Lower lobe of right lung (tissue), 2 donors: ENCODE data around the gene LRRC34. TPM values are rescaled to one million over a fixed set of nuclear protein-coding genes. Genes with fewer than 3 reads are reported as not detected.

Experiments used
- ATAC-seq, 2 donors: fragments of 200-7000 bp; cut with Tn5 transposase; one replicate each; pipeline ENCODE4 v1.9.1; 2020 to 2022; ENCODE audit warnings: mild to moderate bottlenecking in 2 of 2, moderate library complexity in 2 of 2
- DNase-seq: peaks from one replicate; pipeline ENCODE4 v3.0.0-alpha.2; 2020
- H3K27ac ChIP-seq: fragments of 200-600 bp; one replicate; pipeline ENCODE4 v1.8.0; 2022
- H3K27me3 ChIP-seq: fragments of 200-600 bp; one replicate; pipeline ENCODE4 v1.8.0; 2022; ENCODE audit warnings: low read depth
- H3K36me3 ChIP-seq: fragments of 200-600 bp; one replicate; pipeline ENCODE4 v1.8.0; 2022; ENCODE audit warnings: mild to moderate bottlenecking
- H3K4me1 ChIP-seq: fragments of 200-600 bp; one replicate; pipeline ENCODE4 v1.8.0; 2022
- H3K4me3 ChIP-seq: fragments of 200-600 bp; one replicate; pipeline ENCODE4 v1.8.0; 2022; ENCODE audit warnings: mild to moderate bottlenecking
- H3K9me3 ChIP-seq: fragments of 200-600 bp; one replicate; pipeline ENCODE4 v1.8.0; 2022
- intact Hi-C: fragments of 100-400 bp; cut with DNase I; formaldehyde crosslinking; loops from one replicate; pipeline ENCODE4 v1.11.0; 2022
- total RNA-seq: library from RNA; stranded (reverse); fragmentation: NEBNext Ultra II Directional; extraction: Animal tissue kit (Norgen Biotek cat#: 25700); gene quantifications from one replicate; pipeline ENCODE4 v1.2.1, GENCODE V29; 2021
- TF ChIP-seq, protein P1 (sequence below): fragments of 200-600 bp; IDR thresholded peaks from one replicate; pipeline ENCODE4 v1.8.0; 2022; ENCODE audit warnings: antibody characterized with exemption, mild to moderate bottlenecking
- donor health status: DM: no; HTN: yes; CAD: no; lungs with severe emphysema.

LRRC34 gene
- total RNA-seq, 1 donor from 2014 or later = 4.8 TPM

DNA sequence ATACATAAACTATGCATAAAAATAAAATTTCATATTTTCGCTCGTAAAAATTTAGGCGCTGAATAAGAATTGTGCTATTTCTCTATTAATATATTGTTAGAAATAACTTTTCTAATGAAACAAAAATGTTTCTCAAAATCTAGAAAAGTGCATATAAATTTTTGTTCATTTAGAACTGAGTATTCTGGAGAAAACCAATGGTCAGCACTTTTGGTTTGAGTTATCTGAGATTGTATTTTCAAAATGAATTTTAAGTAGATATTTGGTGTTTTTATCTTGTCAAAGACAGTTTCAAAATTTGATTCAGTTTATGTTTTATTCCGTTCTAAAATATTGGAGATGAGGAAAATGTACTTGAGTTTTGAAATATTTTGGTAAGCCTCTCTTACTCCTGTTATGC lies 25.6 kb downstream of the LRRC34 start:
- no peaks in the 10 kb centered on the region for H3K9me3 ChIP-seq
- DNase-seq (no peak), ATAC-seq (no peak)
- H3K27me3 ChIP-seq = no peaks in the 10 kb centered on the region
- TF ChIP-seq, protein P1, sequence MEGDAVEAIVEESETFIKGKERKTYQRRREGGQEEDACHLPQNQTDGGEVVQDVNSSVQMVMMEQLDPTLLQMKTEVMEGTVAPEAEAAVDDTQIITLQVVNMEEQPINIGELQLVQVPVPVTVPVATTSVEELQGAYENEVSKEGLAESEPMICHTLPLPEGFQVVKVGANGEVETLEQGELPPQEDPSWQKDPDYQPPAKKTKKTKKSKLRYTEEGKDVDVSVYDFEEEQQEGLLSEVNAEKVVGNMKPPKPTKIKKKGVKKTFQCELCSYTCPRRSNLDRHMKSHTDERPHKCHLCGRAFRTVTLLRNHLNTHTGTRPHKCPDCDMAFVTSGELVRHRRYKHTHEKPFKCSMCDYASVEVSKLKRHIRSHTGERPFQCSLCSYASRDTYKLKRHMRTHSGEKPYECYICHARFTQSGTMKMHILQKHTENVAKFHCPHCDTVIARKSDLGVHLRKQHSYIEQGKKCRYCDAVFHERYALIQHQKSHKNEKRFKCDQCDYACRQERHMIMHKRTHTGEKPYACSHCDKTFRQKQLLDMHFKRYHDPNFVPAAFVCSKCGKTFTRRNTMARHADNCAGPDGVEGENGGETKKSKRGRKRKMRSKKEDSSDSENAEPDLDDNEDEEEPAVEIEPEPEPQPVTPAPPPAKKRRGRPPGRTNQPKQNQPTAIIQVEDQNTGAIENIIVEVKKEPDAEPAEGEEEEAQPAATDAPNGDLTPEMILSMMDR = no peak
- no peak overlapping the region for H3K4me3 ChIP-seq
- no peaks in the 10 kb centered on the region for H3K4me1 ChIP-seq
- H3K27ac ChIP-seq = no peak overlapping the region
- intact Hi-C loops = no loop called here
- H3K36me3 ChIP-seq = peaks cover 83% of the 10 kb centered on the region

DNA sequence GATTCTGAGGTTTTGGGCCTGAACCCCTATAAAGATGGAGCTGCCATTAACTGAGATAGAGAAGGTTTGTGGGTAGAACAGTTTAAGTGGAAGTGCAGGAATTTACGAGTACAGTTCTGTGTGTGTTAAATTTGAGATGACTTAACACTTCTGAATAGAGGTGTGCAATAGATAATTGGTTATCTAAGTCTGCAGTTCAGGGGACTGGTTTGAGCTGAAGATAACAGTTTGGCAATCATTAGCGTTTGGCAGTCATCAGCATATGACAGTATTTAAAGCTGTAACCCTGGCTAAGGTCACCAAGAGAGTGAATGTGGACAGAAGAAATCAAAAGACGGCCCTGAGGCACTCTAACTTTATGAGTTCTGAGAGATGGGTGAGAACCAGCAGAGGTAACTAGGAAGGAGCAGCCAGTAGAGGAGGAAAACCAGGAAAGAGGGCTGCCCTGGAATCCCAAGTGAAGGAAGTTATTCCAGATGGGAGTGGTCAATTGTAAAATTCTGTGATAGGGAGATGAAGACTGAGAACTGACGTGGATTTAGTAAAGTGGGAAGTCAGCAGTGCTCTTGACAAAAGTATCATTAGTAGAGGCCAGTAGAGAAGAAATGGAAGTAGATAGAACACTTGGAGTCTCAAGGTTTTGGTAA lies 31.4 kb downstream of the LRRC34 start:
- H3K27ac ChIP-seq = no peak overlapping the region
- H3K27me3 ChIP-seq = no peaks in the 10 kb centered on the region
- DNase-seq = no peak
- H3K4me1 ChIP-seq = no peaks in the 10 kb centered on the region
- no peak for ATAC-seq
- intact Hi-C loops = no loop called here
- TF ChIP-seq, protein P1 = no peak
- H3K36me3 ChIP-seq = peaks cover 99% of the 10 kb centered on the region
- no peak overlapping the region for H3K4me3 ChIP-seq
- H3K9me3 ChIP-seq = no peaks in the 10 kb centered on the region

DNA sequence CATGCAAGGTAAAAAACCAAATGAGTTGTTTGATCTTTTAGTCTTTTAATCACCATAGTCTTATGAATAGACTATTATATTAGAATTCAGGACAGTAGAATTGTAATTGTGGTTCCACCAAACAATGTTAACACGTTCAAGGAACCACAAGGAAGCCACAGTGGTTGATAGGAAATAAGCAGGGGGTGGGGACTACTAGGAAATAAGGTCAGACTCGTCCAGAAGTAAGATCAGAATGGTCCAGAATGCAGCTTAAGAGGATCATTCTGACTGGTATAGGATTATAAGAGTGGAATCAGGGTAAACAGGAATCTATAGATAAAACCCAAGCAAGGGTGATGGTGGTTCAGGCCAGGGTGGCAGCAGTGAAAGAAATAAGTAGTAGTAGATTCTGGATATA lies 32.0 kb downstream of the LRRC34 start:
- Histone ChIP-seq H3K27ac (no peak overlapping the region), H3K9me3 (no peaks in the 10 kb centered on the region), H3K4me1 (peaks cover 5% of the 10 kb centered on the region), H3K27me3 (no peaks in the 10 kb centered on the region), H3K4me3 (no peak overlapping the region), H3K36me3 (peaks cover 98% of the 10 kb centered on the region)
- TF ChIP-seq, protein P1 = no peak
- ATAC-seq (no peak), DNase-seq (no peak)
- intact Hi-C loops = no loop called here

DNA sequence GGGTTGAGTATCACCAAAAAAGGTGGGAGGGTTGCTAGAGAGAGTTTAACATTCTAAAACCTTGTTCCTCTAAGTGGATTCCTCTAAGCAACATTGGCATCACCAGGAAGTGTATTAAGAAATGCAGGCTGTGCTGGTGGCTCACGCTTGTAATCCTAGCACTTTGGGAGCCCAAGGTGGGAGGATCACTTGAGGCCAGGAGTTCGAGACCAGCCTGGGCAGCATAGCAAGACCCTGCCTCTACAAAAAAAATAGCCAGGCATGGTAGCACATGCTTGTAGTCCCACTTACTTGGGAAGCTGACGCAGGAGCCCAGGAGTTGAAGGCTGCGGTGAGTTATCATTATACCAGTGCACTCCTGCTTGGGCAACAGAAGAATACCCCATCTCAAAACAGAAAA lies 34.9 kb downstream of the LRRC34 start:
- Histone ChIP-seq H3K4me1 (peaks cover 25% of the 10 kb centered on the region), H3K36me3 (peaks cover 85% of the 10 kb centered on the region), H3K27ac (no peak overlapping the region), H3K9me3 (no peaks in the 10 kb centered on the region), H3K4me3 (no peak overlapping the region), H3K27me3 (no peaks in the 10 kb centered on the region)
- ATAC-seq = no peak
- TF ChIP-seq, protein P1 = no peak
- intact Hi-C loops = no loop called here
- no peak for DNase-seq

DNA sequence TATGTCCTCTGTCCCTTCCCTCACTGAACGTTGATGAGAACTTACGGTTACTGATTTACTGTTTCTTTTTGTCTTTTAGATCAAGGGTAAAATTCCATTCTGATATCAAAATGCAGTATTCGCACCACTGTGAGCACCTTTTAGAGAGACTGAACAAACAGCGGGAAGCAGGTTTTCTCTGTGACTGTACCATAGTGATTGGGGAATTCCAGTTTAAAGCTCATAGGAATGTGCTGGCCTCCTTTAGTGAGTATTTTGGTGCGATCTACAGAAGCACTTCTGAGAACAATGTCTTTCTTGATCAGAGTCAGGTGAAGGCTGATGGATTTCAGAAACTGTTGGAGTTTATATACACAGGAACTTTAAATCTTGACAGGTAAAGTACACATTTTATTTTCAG lies 38.5 kb downstream of the LRRC34 start:
- intact Hi-C loops = no loop called here
- TF ChIP-seq, protein P1 = no peak
- no peaks in the 10 kb centered on the region for H3K9me3 ChIP-seq
- peaks cover 49% of the 10 kb centered on the region for H3K36me3 ChIP-seq
- ATAC-seq (no peak), DNase-seq (no peak)
- peak overlapping the region; percentile 95 for H3K4me3 ChIP-seq
- H3K4me1 ChIP-seq = peaks cover 25% of the 10 kb centered on the region
- no peaks in the 10 kb centered on the region for H3K27me3 ChIP-seq
- H3K27ac ChIP-seq = peak overlapping the region; percentile 99
